GM08714 (cell line): ENCODE data around the gene CARHSP1.
"Not testable (repeated sequence)": the region's sequence is repeated elsewhere in the genome, so short reads cannot be mapped to it uniquely, and the experiment has no call there.

ENCODE experiments used
- H3K4me3 ChIP-seq: fragments of 200-500 bp; sonication (Bioruptor generic); 2 replicates; pipeline ENCODE4 v1.5.1; 2014; ENCODE audit warnings: mild to moderate bottlenecking, low read length, inconsistent platforms
- ZNF274 ChIP-seq: IDR thresholded peaks from 2 replicates; pipeline ENCODE4 v1.6.1; 2012; ENCODE audit warnings: mild to moderate bottlenecking, low read depth, low read length

The CARHSP1 gene

DNA sequence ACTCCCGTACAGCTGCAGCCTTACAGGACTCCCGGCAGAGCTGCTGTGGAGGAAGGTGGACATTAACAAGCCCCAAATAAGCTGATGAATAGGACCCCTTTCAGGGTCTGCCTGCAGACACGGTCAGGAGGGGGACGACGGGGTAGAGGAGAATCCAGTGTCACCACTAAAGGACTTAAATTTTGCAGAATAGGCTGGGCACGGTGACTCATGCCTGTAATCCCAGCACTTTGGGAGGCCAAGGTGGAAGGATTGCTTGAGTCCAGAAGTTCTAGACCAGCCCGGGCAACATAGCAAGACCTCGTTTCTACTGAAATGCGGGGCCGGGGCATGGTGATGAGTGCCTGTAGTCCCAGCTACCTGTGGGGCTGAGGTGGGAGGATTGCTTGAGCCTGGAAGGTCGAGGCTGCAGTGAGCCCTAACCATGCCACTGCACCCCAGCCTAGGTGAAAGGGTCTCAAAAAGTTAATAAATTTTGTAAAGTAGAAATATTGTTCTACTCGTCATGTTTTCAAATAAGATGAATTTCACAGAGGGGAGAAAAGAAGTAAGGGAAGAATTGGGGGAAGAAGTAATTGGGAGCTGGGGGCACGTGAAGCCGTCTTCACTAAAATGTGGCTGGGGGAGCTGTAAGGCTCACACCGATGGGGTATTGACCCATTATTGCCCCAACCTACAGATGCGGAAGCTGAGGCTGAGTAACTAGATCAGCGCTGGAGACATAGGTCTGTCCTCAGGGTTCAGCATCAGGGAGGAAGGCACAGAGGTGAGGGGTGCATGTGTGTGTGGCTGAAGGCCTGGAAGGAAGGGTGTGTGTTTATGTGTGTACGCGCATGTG is 18.0 kb upstream of the CARHSP1 start:
- H3K4me3 ChIP-seq: no peak overlapping the region
- no peak for TF ChIP-seq ZNF274

DNA sequence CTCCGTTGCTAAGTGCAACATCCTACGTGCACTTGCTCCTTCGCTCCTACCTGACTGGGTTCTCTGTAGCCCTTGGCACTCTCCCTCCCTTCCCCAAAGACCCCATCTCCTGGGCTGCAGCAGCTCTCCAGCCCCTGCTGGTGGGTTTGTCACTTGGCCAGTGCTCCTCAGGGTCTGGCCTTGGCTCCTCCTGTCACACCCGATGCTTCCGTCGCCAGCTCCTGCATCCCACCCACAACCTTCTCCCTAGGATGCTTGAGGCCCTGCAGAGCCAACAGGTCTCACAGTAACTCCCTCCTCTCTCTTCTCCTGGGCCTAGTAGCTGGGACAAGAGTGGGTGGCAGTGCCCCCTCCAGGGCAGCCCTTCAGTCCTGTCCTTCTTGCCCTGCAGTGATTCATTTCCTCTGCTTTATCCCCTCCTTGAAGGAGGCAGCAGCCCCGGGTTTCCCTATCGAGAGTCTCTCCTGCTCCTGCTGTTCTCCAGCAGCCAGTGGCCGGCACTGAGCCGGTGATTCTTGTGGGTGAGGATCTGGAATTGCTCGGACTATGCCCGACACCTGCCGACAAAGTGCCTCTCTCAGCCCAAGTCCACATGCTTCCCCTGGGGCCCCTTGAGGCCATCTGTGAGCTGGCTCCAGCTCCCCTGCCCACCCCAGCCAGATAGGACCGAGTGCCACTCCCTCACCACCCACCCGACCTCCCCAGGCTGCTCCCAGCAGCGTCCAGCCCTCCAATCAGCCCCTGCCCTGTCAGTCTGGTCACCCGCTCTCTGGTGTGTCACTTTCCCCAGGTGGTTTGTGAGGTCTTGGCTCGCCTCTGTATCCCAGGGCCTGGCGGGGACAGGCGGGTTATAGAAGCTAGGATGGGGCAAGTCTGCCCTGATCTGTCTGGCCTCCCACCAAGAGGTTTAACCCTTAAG is 17.1 kb upstream of the CARHSP1 start:
- H3K4me3 ChIP-seq: no peak overlapping the region
- no peak for TF ChIP-seq ZNF274

DNA sequence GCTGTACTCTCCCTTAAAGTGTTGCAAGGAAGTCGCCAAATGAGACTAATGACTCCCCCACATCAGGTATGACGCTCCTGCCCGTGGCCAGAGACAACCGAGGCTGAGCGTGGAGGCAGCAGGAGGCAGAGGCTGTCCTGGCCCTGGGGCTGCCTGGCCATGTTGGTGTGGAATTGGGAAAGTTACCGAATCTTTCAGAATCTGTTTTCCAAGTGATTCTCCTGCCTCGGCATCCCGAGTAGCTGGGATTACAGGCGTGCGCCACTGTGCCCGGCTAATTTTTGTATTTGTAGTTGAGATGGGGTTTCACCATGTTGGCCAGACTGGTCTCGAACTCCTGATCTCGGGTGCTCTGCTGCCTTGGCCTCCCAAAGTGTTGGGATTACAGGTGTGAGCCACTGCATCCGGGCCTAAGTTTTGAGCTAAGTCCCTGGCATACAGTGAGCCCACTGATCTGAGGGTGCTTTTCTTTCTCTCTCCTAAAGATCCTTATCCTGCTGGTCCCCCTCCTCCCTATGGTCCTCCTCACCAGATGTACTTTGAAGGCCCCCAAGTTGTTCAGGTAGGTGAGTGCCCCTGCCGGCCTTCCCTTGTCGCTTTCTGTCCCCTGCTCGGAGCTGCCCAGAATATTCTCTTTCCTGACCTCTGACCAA is 14.0 kb upstream of the CARHSP1 start:
- no peak for TF ChIP-seq ZNF274
- H3K4me3 ChIP-seq: no peak overlapping the region

DNA sequence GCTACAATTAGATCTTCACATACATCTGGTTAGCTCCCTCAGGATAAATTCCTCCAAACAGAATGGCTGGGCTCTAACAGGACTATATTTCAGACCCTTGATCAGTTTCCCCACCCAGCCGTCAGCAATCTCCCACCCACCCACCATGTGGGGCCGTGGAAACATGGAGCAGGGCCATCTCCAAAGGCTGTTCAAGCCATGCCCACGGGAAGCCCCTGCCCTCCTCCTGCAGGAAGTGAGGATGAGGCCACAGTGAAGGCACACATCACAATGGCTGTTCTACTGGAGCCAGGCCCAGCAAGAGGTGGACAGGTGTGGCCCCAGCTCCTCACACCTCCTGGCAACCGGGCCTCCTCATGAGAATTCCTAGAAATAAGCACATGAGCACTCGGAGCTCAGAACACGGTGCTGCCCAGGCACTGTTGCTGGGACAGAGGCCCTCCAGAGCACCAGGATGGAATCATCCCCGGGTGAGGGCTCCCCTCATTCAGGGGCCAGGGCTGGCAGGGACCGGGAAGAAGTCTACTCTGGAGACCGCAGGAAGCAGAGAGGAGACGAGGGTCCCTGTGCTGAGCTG is 13.3 kb upstream of the CARHSP1 start, which contains the start of gene LITAFD:
Gene LITAFD (plus strand): TSS at position 311 of the 577 bp plus-strand sequence. CDS start 2,005 bp downstream, outside the sequence.
- no peak for TF ChIP-seq ZNF274
- no peak within 1 kb of the TSS for H3K4me3 ChIP-seq

DNA sequence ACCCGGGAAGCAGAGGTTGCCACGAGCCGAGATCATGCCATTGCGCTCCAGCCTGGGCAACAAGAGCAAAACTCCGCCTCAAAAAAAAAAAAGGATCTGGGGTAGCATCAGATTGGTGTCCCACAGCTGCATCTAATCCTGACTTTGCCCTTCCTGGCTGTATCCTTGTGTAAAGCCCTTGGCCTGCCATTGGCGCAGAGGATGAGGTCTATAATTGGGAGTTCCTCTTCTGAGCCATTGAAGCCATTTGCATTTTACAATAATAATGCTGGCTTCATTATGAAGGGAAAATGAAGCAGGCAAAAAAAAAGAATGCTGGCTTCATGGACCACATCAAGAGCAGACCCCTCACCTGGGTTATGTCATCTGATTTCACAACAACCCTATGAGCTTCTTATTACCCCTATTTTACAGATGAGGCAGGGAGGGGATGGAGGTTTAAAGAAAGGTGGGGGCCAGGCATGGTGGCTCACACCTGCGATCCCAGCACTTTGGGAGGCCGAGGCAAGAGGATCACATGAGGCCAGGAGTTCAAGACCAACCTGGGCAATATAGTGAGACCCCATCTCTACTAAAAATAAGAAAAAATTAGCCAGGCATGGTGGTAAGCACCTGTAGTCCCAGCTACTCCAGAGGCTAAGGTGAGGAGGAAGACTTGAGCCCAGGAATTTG is 12.2 kb upstream of the CARHSP1 start:
- TF ChIP-seq ZNF274: no peak
- no peak overlapping the region for H3K4me3 ChIP-seq

DNA sequence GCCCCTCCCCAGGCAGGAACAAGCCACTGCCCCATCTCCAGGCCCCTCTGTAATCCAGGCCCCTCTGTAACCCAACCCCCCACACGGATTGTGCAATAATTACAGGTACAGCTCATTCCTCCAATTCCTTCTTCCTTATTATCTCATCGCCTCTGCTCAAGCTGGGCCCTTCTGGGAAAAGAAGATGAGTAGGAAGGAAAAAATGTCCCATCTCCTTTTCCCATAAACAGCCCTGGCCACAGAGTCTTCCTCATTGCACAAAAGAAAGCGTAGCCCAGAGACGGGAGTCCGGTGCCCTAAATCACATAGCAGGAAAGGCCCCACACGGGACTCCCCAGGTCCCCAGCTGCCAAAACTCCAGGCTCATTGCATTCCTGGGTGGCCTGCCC is 9.7 kb upstream of the CARHSP1 start:
- no peak for TF ChIP-seq ZNF274
- no peak overlapping the region for H3K4me3 ChIP-seq

DNA sequence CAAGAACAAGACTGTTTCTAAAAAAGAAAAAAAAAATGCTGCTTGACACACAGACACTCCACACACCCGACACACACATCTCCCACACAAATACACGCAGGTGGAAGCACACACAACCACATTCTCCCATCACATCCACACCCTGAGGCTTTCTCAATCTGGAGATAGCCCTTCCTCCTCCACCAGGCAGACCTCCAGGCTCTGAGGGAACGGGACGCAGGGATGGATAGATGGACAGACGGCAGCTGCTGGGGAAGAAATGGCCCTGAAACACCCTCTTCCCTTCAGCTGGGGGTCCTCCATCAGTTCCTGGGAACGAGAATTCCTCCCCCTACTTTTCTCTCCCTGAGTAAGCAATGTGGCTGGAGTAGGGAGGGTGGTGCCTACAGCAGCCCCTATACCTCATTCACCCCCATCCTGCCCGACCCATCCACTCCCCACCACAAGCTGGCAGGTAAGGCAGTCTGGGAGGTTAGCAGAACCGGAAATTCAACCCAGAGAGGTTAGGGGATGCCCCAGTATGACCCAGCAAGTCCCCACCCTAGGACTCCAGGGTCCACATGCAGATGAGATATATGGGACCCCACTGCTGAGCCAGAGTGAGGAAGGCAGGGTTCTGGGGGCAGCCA is 9.2 kb upstream of the CARHSP1 start:
- TF ChIP-seq ZNF274: no peak
- no peak overlapping the region for H3K4me3 ChIP-seq

DNA sequence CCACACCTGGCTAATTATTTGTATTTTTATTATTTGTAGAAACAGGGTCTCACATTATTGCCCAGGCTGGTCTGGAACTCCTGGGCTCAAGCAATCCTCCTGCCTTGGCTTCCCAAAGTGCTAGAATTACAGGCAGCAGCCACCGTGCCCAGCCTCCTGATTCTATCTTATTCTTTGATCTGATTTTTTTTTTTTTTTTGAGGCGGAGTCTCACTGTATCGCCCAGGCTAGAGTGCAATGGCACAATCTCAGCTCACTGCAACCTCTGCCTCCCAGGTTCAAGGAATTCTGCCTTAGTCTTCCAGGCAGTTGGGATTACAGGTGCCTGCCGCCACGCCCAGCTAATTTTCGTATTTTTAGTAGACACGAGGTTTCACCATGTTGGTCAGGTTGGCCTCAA is 6.5 kb upstream of the CARHSP1 start:
- not testable (repeated sequence) for H3K4me3 ChIP-seq

DNA sequence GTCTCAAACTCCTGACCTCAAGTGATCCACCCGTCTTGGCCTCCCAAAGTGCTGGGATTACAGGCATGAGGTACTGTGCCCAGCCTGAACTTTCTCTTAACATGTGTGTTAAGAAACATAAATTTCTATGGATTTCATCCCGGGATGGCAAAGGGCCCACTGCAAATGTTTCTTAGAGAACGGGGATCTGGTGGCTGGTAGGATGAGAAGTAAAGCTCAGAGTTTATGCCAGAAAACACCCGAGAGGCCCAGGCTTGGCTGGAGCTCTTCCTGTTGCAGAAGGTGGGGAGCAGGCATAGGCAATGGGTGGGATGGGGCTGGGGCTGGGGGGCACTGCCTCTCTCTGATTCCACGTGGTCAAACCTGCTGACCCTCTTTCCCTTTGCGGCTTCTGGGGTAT is 5.6 kb upstream of the CARHSP1 start:
- H3K4me3 ChIP-seq: no peak overlapping the region
- no peak for TF ChIP-seq ZNF274

DNA sequence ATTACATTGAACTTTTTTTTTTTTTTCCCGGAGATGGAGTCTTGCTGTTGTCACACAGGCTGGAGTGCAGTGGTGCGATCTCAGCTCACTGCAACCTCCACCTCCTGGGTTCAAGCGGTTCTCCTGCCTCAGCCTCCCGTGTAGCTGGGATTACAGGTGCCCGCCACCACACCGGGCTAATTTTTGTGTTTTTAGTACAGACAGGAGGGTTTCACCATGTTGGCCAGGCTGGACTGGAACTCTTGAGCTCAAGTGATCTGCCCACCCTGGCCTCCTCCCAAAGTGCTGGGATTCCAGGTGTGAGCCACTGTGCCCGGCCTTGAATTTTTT is 5.0 kb upstream of the CARHSP1 start:
- not testable (repeated sequence) for H3K4me3 ChIP-seq

DNA sequence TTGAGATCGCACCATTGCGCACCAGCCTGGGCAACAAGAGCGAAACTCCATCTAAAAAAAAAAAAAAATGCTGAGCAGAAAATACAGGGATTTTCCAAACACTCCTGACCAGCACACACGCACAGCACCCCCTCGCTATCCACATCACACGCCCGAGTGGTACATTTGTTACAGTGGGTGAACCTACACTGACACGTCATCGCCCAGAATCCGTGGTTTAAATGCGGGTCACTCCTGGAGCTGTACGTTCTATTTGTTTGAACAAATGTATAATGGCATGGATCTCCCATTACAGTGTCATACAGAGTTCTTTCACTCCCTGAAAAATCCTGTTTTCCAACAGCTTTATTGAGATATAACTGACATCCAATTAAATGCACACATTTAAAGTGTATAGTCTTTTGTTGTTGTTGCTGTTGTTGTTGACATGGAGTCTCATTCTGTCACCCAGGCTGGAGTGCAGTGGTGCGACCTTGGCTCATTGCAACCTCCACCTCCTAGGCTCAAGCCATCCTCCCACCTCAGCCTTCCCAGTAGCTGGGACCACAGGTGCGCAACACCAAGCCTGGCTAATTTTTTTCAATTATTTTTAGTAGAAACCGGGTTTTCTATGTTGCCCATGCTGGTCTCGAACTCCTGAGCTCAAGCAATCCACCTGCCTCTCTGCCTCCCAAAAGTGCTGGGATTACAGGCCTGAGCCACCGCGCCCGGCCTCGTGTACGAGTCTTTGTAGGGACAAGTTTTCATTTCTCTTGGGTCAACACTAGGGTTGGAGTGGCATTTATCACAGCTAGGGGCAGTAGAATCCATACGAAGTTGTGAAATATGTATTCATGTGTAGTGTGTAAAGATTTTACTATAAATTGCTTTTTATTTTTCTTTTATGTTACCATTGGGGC is 4.4 kb upstream of the CARHSP1 start:
- no peak overlapping the region for H3K4me3 ChIP-seq
- no peak for TF ChIP-seq ZNF274

DNA sequence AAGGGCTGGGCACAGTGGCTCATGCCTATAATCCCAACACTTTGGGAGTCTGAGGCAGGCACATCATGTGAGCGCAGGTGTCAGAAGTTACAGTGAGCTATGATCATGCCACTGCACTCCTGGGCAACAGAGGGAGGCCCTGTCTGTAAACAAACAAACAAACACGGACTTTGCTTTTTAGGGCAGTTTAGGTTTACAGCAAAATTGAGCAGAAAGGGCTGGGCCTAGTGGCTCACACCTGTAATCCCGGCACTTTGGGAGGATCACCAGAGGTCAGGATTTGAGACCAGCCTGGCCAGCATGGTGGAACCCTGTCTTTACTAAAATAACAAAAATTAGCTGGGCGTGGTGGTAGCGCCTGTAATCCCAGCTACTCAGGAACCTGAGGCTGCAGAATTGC is 3.3 kb upstream of the CARHSP1 start:
- TF ChIP-seq ZNF274: no peak

DNA sequence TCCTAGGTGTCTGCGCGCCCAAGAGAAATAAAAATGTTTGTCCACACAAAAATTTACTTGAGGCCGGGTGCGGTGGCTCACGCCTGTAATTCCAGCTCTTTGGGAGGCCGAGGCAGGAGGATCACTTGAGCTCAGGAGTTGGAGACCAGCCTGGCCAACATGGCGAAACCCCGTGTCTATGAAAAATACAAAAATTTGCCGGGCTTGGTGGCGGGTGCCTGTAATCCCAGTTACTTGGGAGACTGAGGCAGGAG is 1.1 kb upstream of the CARHSP1 start:
- not testable (repeated sequence) for H3K4me3 ChIP-seq

More for the DNA sequence above, 3.3 kb upstream of the CARHSP1 start:
- no peak overlapping the region for H3K4me3 ChIP-seq
